ENCODE data around the gene PREX1.
"Not testable (repeated sequence)": the region's sequence is repeated elsewhere in the genome, so short reads cannot be mapped to it uniquely, and the experiment has no call there.

Gene PREX1

DNA sequence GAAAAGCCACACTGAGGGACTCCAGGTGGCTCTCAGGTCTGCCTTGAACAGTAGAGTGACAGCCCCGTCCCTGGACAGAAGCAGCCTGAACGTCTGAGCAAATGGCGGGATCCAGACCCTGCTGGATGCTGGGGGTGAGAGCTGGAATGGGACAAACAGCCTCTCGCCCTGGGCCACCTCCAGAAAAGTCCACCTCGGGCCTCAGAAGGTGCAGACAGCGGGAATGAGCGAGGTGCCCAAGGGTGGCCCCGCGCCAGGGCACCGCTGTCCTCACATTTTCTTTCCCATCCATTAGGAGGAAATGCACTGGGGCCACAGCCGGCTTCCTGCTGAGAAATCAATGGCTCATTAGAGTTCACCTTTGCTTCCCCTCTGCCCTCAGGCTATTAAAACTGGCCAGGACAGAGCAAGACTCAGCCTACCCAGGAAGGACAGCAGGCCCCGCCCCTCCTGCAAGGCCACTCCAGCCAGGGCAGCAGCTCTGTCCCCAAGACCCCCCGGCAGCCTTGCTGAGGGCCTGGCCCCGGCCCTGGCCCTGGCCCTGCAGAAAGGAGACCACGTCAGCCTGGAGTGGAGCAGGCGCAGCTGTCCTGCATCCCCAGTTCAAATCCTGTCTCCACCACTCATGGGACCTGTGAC lies 229.4 kb downstream of the PREX1 start:
- not testable (repeated sequence) for H3K9me3 Mint-ChIP-seq; H3K36me3 Mint-ChIP-seq (ENCODE audit: insufficient read depth); DNase-seq (ENCODE audit: low spot score in 2 of 2); ATAC-seq (replicated peaks; ENCODE audit: extremely low read depth, poor library complexity, severe bottlenecking); H3K4me3 Mint-ChIP-seq; H3K4me1 Mint-ChIP-seq; H3K27ac Mint-ChIP-seq (ENCODE audit: low read depth)
- peaks cover 58% of the 10 kb centered on the region for H3K27me3 Mint-ChIP-seq

DNA sequence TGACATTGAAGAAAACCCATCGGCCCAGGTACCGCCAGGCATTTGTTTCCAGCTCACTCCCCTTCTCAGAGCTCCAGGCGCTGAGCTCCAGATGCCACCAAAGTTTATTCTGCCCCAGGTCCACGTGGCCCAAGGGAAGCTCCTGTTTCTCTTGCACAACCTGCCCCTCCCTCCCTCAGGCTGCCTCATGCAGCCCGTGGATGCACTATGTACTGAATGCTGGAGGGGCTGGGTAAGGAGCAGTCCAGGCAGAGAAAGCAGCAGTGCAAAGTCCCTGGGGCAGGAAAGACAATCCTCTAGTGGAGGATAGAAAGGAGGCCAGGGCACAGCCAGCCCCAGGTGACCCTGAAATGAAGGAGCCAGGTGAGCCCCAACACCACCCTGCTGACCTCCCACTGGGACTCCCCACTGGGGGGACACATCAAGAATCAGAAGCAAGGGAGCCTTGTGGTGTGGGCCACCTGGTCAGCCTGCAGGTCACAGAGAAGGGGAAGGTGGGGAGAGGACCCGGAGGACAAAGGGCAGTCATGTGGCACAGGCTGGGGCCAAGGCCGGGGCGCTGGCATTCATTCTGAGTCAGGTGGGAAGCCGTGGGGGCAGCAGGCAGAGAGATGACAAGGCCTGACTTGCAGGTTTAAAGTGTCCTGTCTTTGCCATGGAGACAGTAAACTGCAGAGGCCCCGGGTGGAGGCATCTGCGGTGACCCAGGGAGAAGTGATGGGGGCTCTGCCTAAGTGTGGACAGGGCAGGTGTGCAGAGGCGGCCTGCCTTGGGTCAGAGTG lies 230.1 kb downstream of the PREX1 start:
- no peak for DNase-seq (ENCODE audit: low spot score in 2 of 2)
- Mint-ChIP-seq H3K27ac (ENCODE audit: low read depth) (no peak overlapping the region), H3K9me3 (peaks cover 6% of the 10 kb centered on the region), H3K4me1 (no peaks in the 10 kb centered on the region), H3K27me3 (peaks cover 58% of the 10 kb centered on the region), H3K36me3 (ENCODE audit: insufficient read depth) (no peaks in the 10 kb centered on the region), H3K4me3 (no peak overlapping the region)
- ATAC-seq (replicated peaks; ENCODE audit: extremely low read depth, poor library complexity, severe bottlenecking), result no peak

DNA sequence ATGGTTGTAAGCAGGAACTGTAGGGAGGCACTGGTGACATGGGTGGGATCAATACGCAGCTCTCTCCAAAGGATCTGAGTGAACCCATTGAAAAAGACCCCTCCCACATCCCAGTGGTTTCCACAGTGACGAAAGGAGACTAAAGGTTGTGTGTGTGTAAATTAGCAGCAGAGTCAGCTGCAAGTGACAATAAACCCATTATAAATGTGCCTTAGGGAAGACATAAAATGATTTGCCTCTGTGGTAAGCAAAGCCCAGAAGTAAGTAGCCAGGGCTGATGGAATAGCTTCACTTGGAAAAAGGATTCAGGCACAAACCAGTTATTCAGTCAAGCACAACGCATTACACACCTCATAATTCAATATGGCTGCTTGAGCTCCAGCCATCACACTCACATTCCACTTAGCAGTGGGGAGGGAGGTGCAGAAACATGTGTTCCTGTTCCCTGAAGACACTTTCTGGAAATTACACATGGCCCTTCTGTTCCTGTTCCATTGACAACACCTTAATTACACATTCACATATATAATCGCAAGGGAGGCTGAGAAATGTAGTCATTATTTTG lies 231.4 kb downstream of the PREX1 start:
- Mint-ChIP-seq H3K4me3 (no peak overlapping the region), H3K27ac (ENCODE audit: low read depth) (no peak overlapping the region), H3K4me1 (no peaks in the 10 kb centered on the region), H3K27me3 (peaks cover 52% of the 10 kb centered on the region), H3K9me3 (peaks cover 6% of the 10 kb centered on the region), H3K36me3 (ENCODE audit: insufficient read depth) (no peaks in the 10 kb centered on the region)
- no peak for DNase-seq (ENCODE audit: low spot score in 2 of 2)
- no peak for ATAC-seq (replicated peaks; ENCODE audit: extremely low read depth, poor library complexity, severe bottlenecking)

DNA sequence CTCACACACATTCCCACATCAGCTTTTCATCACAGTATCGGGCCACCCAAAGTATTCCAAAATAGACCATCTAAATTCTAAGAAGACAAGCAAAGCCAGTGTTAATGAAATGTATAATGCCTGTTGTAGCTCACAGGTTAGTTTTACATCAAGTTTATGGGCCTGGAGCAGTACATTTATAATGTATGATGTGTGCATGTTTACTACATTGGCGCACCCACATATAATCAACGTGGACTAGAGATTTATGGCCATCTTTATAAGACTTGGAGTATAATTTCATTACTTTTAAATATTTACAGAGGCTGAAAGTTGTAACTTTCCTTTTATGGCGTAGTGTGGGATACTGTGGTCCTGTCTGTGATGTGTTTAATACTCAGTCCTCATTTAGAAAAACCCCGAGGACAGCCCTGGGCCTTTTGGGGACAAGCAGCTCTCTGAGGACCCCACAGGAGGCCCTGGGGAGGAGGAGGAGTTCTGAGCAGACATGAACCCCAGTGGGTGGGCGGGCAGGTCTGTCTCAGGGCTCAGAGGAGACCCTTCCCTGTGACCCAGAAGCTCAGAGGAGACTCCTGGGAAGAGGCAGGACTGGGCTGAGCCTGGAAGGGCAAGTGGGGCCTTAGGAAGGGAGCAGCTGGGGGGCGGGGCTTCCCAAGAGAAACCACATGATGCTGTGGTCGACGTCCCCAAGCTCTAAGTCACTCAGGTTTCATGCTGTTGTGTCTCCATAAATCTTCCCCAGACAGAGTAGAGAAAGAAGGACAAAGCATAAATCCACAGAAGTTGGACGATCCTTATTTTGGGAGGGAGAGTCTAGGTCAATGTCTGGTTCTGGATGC lies 232.1 kb downstream of the PREX1 start:
- ATAC-seq (replicated peaks; ENCODE audit: extremely low read depth, poor library complexity, severe bottlenecking), result no peak
- Mint-ChIP-seq H3K27me3 (peaks cover 45% of the 10 kb centered on the region), H3K27ac (ENCODE audit: low read depth) (no peak overlapping the region), H3K4me1 (no peaks in the 10 kb centered on the region), H3K36me3 (ENCODE audit: insufficient read depth) (no peaks in the 10 kb centered on the region), H3K9me3 (peaks cover 6% of the 10 kb centered on the region), H3K4me3 (no peak overlapping the region)
- DNase-seq (ENCODE audit: low spot score in 2 of 2), result no peak

DNA sequence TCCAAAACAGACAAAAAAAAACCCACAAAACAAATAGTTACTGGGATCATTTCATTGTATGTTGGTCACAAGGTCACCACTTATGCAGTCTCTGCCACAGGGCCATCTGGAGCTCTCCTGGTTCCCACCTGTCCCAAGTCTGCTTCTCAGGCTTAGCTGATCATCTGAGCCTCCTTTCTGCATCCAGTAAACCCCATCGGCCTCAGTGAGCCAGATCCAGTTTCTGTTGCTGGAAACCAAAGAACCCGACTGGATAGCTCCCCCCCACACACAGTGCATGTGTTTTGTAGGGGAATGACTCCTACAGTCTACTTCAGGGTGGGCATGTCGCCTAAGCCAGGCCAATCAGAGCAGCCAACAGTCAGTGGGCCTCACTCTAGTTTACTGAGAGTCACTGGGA lies 233.3 kb downstream of the PREX1 start:
- Mint-ChIP-seq H3K4me1 (no peaks in the 10 kb centered on the region), H3K4me3 (no peak overlapping the region), H3K36me3 (ENCODE audit: insufficient read depth) (no peaks in the 10 kb centered on the region), H3K27me3 (peaks cover 36% of the 10 kb centered on the region), H3K9me3 (peaks cover 6% of the 10 kb centered on the region), H3K27ac (ENCODE audit: low read depth) (no peak overlapping the region)
- ATAC-seq (replicated peaks; ENCODE audit: extremely low read depth, poor library complexity, severe bottlenecking), result no peak
- DNase-seq (ENCODE audit: low spot score in 2 of 2), result no peak

DNA sequence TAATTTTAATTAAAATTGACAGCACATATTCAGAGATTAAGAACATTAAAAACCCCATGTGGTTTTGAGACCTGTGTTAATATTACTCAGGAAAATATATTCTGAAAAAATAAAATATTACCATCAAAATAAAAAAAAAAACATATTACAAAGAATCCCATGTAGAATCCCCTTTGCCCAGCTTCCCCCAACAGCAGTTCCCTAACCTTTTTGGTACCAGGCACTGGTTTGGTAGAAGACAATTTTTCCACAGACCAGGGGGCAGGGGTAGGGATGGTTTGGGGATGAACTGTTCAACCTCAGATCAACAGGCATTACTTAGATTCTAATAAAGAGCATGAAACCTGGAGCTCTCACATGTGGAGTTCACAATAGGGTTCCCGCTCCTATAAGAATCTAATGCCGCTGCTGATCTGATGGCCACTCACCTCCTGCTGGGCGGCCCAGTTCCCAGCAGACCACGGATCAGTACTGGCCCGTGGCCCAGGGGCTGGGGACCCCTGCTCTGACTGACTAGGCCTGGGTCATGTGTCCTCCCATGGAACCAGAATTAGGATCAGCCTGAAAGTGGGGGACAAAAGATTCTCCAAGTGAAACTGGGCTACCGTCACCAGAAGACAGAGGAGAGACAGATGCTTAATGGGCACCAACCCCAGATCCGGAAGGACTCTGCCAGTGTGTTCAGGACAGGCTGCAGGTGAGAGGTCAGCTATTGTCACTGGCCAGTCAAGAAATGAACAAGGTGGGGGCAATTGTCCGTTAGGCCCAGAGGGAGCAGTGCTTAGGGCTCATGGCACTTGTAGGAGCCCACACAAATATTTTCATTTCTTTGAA lies 235.5 kb downstream of the PREX1 start:
- ATAC-seq (replicated peaks; ENCODE audit: extremely low read depth, poor library complexity, severe bottlenecking) (no peak), DNase-seq (ENCODE audit: low spot score in 2 of 2) (no peak)
- Mint-ChIP-seq H3K36me3 (ENCODE audit: insufficient read depth) (no peaks in the 10 kb centered on the region), H3K4me3 (no peak overlapping the region), H3K9me3 (peaks cover 6% of the 10 kb centered on the region), H3K27ac (ENCODE audit: low read depth) (no peak overlapping the region), H3K4me1 (no peaks in the 10 kb centered on the region), H3K27me3 (peaks cover 30% of the 10 kb centered on the region)

DNA sequence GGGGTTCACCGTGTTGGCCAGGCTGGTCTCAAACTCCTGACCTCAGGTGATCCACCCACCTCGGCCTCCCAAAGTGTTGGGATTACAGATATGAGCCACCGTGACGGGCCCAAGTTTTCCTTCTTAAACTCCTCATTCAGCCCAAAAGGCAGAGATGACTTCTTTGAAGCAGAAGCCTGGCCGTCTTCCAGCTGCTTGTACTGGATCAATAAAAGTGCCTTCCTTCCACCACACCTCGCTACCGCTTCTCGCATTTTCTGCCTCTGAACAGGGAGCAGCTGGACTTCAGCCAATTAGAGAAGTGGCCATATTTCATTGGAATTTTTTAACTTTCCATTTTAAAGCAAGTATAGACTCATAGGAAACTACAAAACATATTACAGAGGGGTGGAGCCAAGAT lies 241.1 kb downstream of the PREX1 start:
- H3K27ac Mint-ChIP-seq (ENCODE audit: low read depth), result no peak overlapping the region
- no peak for DNase-seq (ENCODE audit: low spot score in 2 of 2)

DNA sequence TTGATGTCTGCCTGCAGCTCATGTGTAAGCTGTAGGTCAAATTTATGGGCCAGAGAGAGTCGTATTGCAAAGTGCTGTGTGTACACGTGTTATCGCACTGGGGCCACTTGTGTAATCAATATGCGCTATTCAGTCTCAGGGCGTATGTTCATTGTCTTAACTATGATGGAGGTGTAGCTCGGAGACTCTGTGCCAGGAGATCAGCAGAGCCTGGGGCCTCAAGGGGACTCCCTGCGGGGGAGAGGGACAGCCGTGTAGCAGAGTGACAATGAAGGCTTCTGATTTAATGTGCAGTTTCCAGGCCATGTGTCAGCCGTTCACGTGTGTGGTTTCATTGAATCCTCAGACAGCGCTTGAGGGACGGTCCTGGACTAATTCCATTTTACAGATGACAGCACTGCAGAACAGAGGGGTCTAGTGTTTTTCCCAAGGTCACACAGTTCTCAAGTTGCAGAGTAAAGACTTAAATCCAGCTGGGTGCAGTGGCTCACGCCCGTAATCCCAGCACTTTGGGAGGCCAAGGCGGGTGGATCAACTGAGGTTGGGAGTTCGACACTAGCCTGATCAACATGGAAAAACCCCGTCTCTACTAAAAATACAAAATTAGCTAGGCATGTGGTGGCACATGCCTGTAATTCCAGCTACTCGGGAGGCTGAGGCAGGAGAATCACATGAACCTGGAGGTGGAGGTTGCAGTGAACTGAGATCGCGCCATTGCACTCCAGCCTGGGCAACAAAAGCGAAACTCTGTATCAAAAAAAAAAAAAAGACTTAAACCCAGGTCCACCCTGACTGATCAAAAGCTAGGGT lies 242.5 kb downstream of the PREX1 start:
- Mint-ChIP-seq H3K4me3 (no peak overlapping the region), H3K27me3 (peaks cover 64% of the 10 kb centered on the region), H3K4me1 (no peaks in the 10 kb centered on the region), H3K36me3 (ENCODE audit: insufficient read depth) (no peaks in the 10 kb centered on the region), H3K27ac (ENCODE audit: low read depth) (no peak overlapping the region), H3K9me3 (no peaks in the 10 kb centered on the region)
- DNase-seq (ENCODE audit: low spot score in 2 of 2), result no peak
- ATAC-seq (replicated peaks; ENCODE audit: extremely low read depth, poor library complexity, severe bottlenecking), result no peak

More for the DNA sequence above, 241.1 kb downstream of the PREX1 start:
- Mint-ChIP-seq H3K4me3 (no peak overlapping the region), H3K4me1 (no peaks in the 10 kb centered on the region), H3K27me3 (peaks cover 63% of the 10 kb centered on the region), H3K9me3 (no peaks in the 10 kb centered on the region), H3K36me3 (ENCODE audit: insufficient read depth) (no peaks in the 10 kb centered on the region)
- no peak for ATAC-seq (replicated peaks; ENCODE audit: extremely low read depth, poor library complexity, severe bottlenecking)

DNA sequence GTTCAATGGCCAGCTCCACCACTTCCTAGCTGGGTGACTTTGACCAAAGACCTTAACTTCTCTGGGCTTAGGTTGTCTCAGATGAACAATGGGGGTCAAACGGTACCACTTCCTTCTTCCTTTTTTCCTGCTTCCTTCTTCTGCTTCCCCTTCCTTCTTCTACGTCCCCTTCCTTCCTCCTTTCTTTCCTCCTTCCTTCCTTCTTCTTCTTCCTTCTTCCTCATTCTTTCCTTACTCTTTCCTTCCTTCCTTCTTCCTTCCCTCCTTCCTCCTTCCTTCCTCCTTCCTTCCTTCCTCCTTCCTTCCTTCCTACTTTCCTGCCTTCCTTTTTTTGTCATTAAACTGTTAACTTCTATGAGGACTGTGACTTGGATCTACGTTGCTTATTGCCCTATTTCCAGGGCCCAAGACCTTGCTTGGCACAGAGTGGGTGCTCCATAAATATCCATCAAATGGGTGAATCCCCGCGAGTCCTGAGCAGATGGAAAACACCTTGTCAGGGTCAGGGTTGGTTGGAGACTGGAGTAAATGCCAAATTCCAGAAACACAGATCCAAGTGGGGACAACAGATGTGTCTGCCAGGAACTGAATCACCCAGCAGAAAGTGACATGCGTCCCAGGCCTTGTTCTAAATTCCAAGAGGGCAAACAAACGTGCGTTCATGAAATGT lies 243.3 kb downstream of the PREX1 start:
- H3K4me1 Mint-ChIP-seq, result no peaks in the 10 kb centered on the region
- H3K27ac Mint-ChIP-seq (ENCODE audit: low read depth), result no peak overlapping the region
- no peaks in the 10 kb centered on the region for H3K9me3 Mint-ChIP-seq
- no peaks in the 10 kb centered on the region for H3K36me3 Mint-ChIP-seq (ENCODE audit: insufficient read depth)
- DNase-seq (ENCODE audit: low spot score in 2 of 2), result no peak
- no peak overlapping the region for H3K4me3 Mint-ChIP-seq
- ATAC-seq (replicated peaks; ENCODE audit: extremely low read depth, poor library complexity, severe bottlenecking), result no peak
- H3K27me3 Mint-ChIP-seq, result peaks cover 64% of the 10 kb centered on the region

DNA sequence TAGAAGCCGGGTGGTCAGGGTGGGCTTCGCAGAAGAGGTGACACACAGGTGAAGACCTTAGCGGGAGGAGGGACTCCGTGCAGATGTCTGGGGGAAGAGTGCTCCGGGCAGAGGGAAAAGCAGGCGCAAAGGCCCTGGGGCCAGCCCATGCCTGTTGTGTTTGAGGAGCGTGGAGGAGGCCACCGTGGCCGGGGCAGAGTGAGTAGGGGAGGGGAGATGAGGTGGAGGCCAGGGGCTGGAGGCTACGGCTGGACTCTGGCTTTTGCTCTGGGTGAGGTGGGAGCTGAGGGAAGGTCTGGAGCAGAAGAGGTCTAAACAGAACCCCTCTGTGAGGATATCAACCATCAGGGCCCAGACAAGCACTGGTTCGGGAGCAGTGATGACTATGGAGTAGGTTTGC lies 244.0 kb downstream of the PREX1 start:
- Mint-ChIP-seq H3K4me1 (no peaks in the 10 kb centered on the region), H3K4me3 (no peak overlapping the region), H3K27me3 (peaks cover 64% of the 10 kb centered on the region), H3K9me3 (no peaks in the 10 kb centered on the region), H3K36me3 (ENCODE audit: insufficient read depth) (no peaks in the 10 kb centered on the region), H3K27ac (ENCODE audit: low read depth) (no peak overlapping the region)
- ATAC-seq (replicated peaks; ENCODE audit: extremely low read depth, poor library complexity, severe bottlenecking) (no peak), DNase-seq (ENCODE audit: low spot score in 2 of 2) (no peak)

DNA sequence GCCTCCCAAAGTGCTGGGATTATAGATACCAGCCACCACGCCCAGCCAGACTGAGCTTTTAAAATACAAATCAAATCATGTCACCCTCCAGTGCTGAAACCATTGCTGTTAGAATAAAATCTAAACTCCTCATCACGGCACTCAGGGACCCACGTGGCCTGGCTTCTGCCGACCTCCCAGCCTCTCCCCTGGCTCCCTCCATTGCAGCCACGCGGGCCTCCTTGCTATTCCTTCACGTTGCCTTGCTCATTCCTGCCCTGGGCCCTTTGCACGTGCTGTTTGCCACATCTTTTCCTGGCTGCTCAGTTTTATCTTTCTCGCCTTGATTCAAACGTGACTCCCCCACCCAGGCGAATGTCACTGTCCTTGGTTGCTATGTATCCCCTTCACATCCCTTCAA lies 244.6 kb downstream of the PREX1 start:
- H3K27me3 Mint-ChIP-seq, result peaks cover 64% of the 10 kb centered on the region
- DNase-seq (ENCODE audit: low spot score in 2 of 2) (no peak), ATAC-seq (replicated peaks; ENCODE audit: extremely low read depth, poor library complexity, severe bottlenecking) (no peak)
- H3K4me3 Mint-ChIP-seq, result no peak overlapping the region
- no peaks in the 10 kb centered on the region for H3K4me1 Mint-ChIP-seq
- no peaks in the 10 kb centered on the region for H3K9me3 Mint-ChIP-seq
- no peak overlapping the region for H3K27ac Mint-ChIP-seq (ENCODE audit: low read depth)
- no peaks in the 10 kb centered on the region for H3K36me3 Mint-ChIP-seq (ENCODE audit: insufficient read depth)
